HepG2 (cell line): ENCODE results near the gene PRDM7. TPM values are rescaled to one million over a fixed set of nuclear protein-coding genes. Genes with fewer than 3 reads are reported as not detected.
A peak's percentile ranks its signal among the peaks of the same experiment; 100 is the strongest.

Experiments
- ARID4A ChIP-seq: sonication (generic); formaldehyde crosslinking; IDR thresholded peaks from 2 replicates; pipeline ENCODE4 v1.5.0; 2020; ENCODE audit warnings: mild to moderate bottlenecking, missing genetic modification reagents, borderline replicate concordance
- KDM2A ChIP-seq: sonication (generic); formaldehyde crosslinking; IDR thresholded peaks from 2 replicates; pipeline ENCODE4 v1.4.0; 2020; ENCODE audit warnings: low read depth, missing genetic modification reagents, borderline replicate concordance
- MED13 ChIP-seq: sonication (generic); formaldehyde crosslinking; IDR thresholded peaks from 2 replicates; pipeline ENCODE4 v1.5.0; 2020; ENCODE audit warnings: missing genetic modification reagents
- NFIC ChIP-seq: IDR thresholded peaks from 2 replicates; pipeline ENCODE4 v1.6.1; 2012; ENCODE audit warnings: mild to moderate bottlenecking, low read length, inconsistent platforms
- NKX3-1 ChIP-seq: sonication (generic); formaldehyde crosslinking; IDR thresholded peaks from 2 replicates; pipeline ENCODE4 v1.5.0; 2020; ENCODE audit warnings: missing genetic modification reagents
- NR2C2 ChIP-seq: sonication (generic); formaldehyde crosslinking; IDR thresholded peaks from 2 replicates; pipeline ENCODE4 v1.4.0; 2020; ENCODE audit warnings: missing genetic modification reagents, mild to moderate bottlenecking, moderate library complexity, borderline replicate concordance
- REST ChIP-seq, 2 experiments: IDR thresholded peaks; 2 replicates each; pipeline ENCODE4 v1.6.1; 2011 to 2012; ENCODE audit warnings: low read length in 2 of 2, borderline replicate concordance in 1 of 2, low read depth in 1 of 2, mild to moderate bottlenecking in 1 of 2, moderate library complexity in 1 of 2
- SAP130 ChIP-seq: IDR thresholded peaks from 2 replicates; pipeline ENCODE4 v1.6.1; 2016; ENCODE audit warnings: low read depth
- SRF ChIP-seq: IDR thresholded peaks from 2 replicates; pipeline ENCODE4 v1.6.1; 2011; ENCODE audit warnings: mild to moderate bottlenecking, low read depth, low read length, moderate library complexity
- SRSF4 ChIP-seq: fragments of 200-400 bp; formaldehyde crosslinking; IDR thresholded peaks from one replicate; pipeline ENCODE4 v1.6.1; 2018; ENCODE audit warnings: mild to moderate bottlenecking, low read depth, low read length, moderate library complexity; ENCODE audit not compliant: poor library complexity, severe bottlenecking
- TBX3 ChIP-seq: fragments of 450-650 bp; IDR thresholded peaks from 2 replicates; pipeline ENCODE4 v1.6.1; 2017; ENCODE audit warnings: antibody characterized with exemption, mild to moderate bottlenecking, inconsistent platforms, borderline replicate concordance
- TERF1 ChIP-seq: sonication (generic); formaldehyde crosslinking; IDR thresholded peaks from 2 replicates; pipeline ENCODE4 v1.8.0; 2022; ENCODE audit warnings: mild to moderate bottlenecking, missing genetic modification reagents, moderate library complexity
- TIGD3 ChIP-seq: sonication (generic); formaldehyde crosslinking; IDR thresholded peaks from 2 replicates; pipeline ENCODE4 v1.5.1; 2020; ENCODE audit warnings: mild to moderate bottlenecking, missing genetic modification reagents, borderline replicate concordance
- ZBTB1 ChIP-seq: sonication (generic); formaldehyde crosslinking; IDR thresholded peaks from 2 replicates; pipeline ENCODE4 v1.4.0; 2020; ENCODE audit warnings: missing genetic modification reagents, borderline replicate concordance
- ZBTB7A ChIP-seq: sonication (generic); formaldehyde crosslinking; IDR thresholded peaks from 2 replicates; pipeline ENCODE4 v1.8.0; 2022; ENCODE audit warnings: mild to moderate bottlenecking, missing genetic modification reagents
- ZMAT3 ChIP-seq: sonication (generic); formaldehyde crosslinking; conservative IDR thresholded peaks from 2 replicates; pipeline ENCODE4 v1.7.0; 2021; ENCODE audit warnings: missing genetic modification reagents
- ZSCAN25 ChIP-seq: sonication (generic); formaldehyde crosslinking; IDR thresholded peaks from 2 replicates; pipeline ENCODE4 v1.8.0; 2022; ENCODE audit warnings: mild to moderate bottlenecking, missing genetic modification reagents
- ZZZ3 ChIP-seq: sonication (generic); formaldehyde crosslinking; IDR thresholded peaks from 2 replicates; pipeline ENCODE4 v1.4.0; 2020; ENCODE audit warnings: missing genetic modification reagents, mild to moderate bottlenecking, borderline replicate concordance
- polyA plus RNA-seq, 8 experiments: library from polyadenylated mRNA; depleted of rRNA in 3 of 8; stranded (reverse) in 7 of 8; unstranded in 1 of 8; fragments of >200 nt; fragmentation: Illumina TruSeq in 4 of 8; extraction: Trizol in 4 of 8; gene quantifications; 2 replicates each; pipeline versions ENCODE4 v1.2.1 to v1.2.3, GENCODE V29; 2011 to 2016; ENCODE audit warnings: low read depth in 4 of 8, missing spikeins in 1 of 8, mixed read lengths in 1 of 8; ENCODE audit not compliant: insufficient read depth in 1 of 8
- total RNA-seq, 5 experiments: library from RNA; depleted of rRNA; stranded (reverse); fragments of >200 nt; fragmentation: Illumina TruSeq; extraction: Trizol; gene quantifications; 2 replicates each; pipeline ENCODE4 v1.2.3, GENCODE V29; 2016; ENCODE audit warnings: low read depth in 1 of 5

Gene PRDM7
- total and polyA plus RNA-seq, 2 of the 13 experiments (the other 11 are each of a cell fraction or from before 2014, with no cell fraction given), result not detected

DNA sequence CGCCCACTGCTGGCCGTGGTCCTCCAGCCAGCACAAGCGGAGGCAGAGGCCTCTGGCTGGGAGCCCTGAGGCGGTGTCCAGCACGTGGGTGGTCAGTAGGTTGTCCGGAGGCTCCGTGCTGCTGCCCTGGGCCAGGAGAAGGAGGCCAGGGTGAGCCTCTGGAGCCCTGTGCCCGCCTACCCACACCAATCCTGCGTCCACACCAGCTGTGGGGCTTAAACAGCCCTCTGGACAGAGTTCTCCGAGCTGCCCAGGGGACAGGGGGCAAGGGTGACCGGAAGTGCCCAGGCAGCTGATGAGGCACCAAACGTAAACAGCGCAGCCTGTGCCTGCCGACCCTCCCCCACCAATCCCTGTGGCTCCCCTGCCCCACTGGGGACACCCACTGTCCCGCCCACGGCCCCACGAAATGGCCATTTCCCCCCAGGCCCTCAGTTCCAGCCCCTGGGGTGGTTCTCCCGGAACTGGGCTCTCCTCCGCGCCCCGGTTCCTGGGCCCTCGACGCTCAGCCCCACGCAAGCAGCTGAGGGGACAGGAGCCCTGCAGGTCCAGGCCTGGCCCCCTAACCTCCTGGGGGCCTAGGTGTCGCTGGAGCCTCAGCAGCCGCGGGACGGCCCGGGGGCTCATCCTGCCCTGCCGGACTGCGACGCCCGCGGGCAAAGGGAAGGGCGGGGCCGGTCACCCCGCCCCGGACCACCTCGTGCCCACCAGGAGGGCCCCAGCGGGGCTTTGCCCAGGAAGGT lies 30.0 kb downstream of the PRDM7 start (continued):
- TF ChIP-seq ZBTB1 (CRISPR knock-in tag), result no peak
- TF ChIP-seq TBX3, result no peak
- TF ChIP-seq NKX3-1 (CRISPR knock-in tag), result no peak
- peak; percentile 77 for TF ChIP-seq KDM2A (CRISPR knock-in tag)
- peak; percentile 75; the same call in 1 of the 2 replicates for TF ChIP-seq ZZZ3
- peak; percentile 74; the same call in 1 of the 2 replicates for TF ChIP-seq NR2C2 (CRISPR knock-in tag)
- no peak for TF ChIP-seq REST (IDR thresholded peaks at IDR 0.05; ENCODE audit: borderline replicate concordance in 1 of 2, low read depth in 1 of 2, low read length in 2 of 2)
- TF ChIP-seq TIGD3 (CRISPR knock-in tag), result peak; percentile 77; the same call in 1 of the 2 replicates
- no peak for TF ChIP-seq NFIC
- TF ChIP-seq ZSCAN25, result 0 out of 2 replicates have a peak, but pooled peaks have one; percentile 53
- TF ChIP-seq MED13 (CRISPR knock-in tag), result peak; percentile 17; the same call in 1 of the 2 replicates
- peak; percentile 84 for TF ChIP-seq SAP130 (CRISPR knock-in tag)
- peak; percentile 66; the same call in 1 of the 2 replicates for TF ChIP-seq TERF1
- peak; percentile 82; the same call in 1 of the 2 replicates for TF ChIP-seq ARID4A (CRISPR knock-in tag)
- no peak for TF ChIP-seq SRSF4
- TF ChIP-seq ZBTB7A (CRISPR knock-in tag), result peak; percentile 86
- TF ChIP-seq ZMAT3 (CRISPR knock-in tag), result peak; percentile 97
- TF ChIP-seq SRF, result no peak
